H1 (cell line): ENCODE data around the gene TPT1. TPM values are rescaled to one million over a fixed set of nuclear protein-coding genes. Genes with fewer than 3 reads are reported as not detected.

Experiments used
- CHD2 ChIP-seq: IDR thresholded peaks from 2 replicates; pipeline ENCODE4 v1.6.1; 2012; ENCODE audit warnings: low read length, improper control_type of control experiment
- PHF8 ChIP-seq: fragments of 200-600 bp; sonication (generic); conservative IDR thresholded peaks from 2 replicates; pipeline ENCODE4 v1.7.1; 2012; ENCODE audit warnings: low read depth, mild to moderate bottlenecking, inconsistent platforms, low read length, moderate library complexity
- POLR2AphosphoS5 ChIP-seq: IDR thresholded peaks from 2 replicates; pipeline ENCODE4 v1.6.1; 2011; ENCODE audit warnings: low read depth, low read length
- TCF12 ChIP-seq: IDR thresholded peaks from 2 replicates; pipeline ENCODE4 v1.6.1; 2011; ENCODE audit warnings: low read depth, mild to moderate bottlenecking, low read length
- polyA plus RNA-seq, 7 experiments: library from polyadenylated mRNA; depleted of rRNA in 3 of 7; stranded (reverse) in 5 of 7; unstranded in 2 of 7; fragments of >200 nt in 5 of 7; fragments of 200-250 nt in 2 of 7; gene quantifications; 1 replicate in 5 of 7; 2 replicates in 1 of 7; 4 replicates in 1 of 7; pipeline versions ENCODE4 v1.2.1 to v1.2.3, GENCODE V29; 2011 to 2013; ENCODE audit warnings: missing spikeins in 2 of 7, mixed read lengths in 2 of 7
- total RNA-seq: library from RNA; stranded (reverse); fragmentation: NEBNext Ultra II Directional; extraction: Animal tissue kit (Norgen Biotek cat#: 25700); gene quantifications from 2 replicates; pipeline ENCODE4 v1.2.1, GENCODE V29; 2021

Gene TPT1
- total and polyA plus RNA-seq, 2 of the 8 experiments (the other 6 are each of a cell fraction or from before 2014, with no cell fraction given), result 2,245 to 2,279 TPM

GRCh38 chr13:45303026-45303425, 38.0 kb downstream of the TPT1 start (continued):
- TF ChIP-seq POLR2AphosphoS5 (no peak), TCF12 (no peak), CHD2 (no peak), PHF8 (no peak)
